ENCODE measurements around the gene PRPF38B.
A peak's percentile ranks its signal among the peaks of the same experiment; 100 is the strongest.

The PRPF38B gene

GRCh38 chr1:108691942-108692723, at the start of gene PRPF38B:
Gene PRPF38B (plus strand): TSS chr1:108692310. CDS start chr1:108692592, 282 bp downstream.
- Histone ChIP-seq H3K27ac (ENCODE audit: low read depth, low read length) (peak within 1 kb of the TSS; percentile 90), H3K9ac (ENCODE audit: low read length) (peak within 1 kb of the TSS; percentile 73), H3K9me3 (ENCODE audit: insufficient read depth, low read length) (no peaks in the 10 kb centered on the region), H3F3A (ENCODE audit: insufficient read depth) (peaks cover 4% of the 10 kb centered on the region; the same call in 1 of the 2 replicates), H2AFZ (ENCODE audit: low read depth, low read length, severe bottlenecking) (peak within 1 kb of the TSS; percentile 68), H3K4me3 (ENCODE audit: insufficient read depth, low read length, poor library complexity, severe bottlenecking) (peak within 1 kb of the TSS; percentile 98), H3K36me3 (ENCODE audit: low read length) (peaks cover 26% of the 10 kb centered on the region), H3K4me2 (ENCODE audit: low read depth, low read length, poor library complexity, severe bottlenecking) (peak within 1 kb of the TSS; percentile 97), H3K9me2 (replicated peaks; ENCODE audit: insufficient read depth, low read length) (no peaks in the 10 kb centered on the region), H4K20me1 (ENCODE audit: low read depth, low read length) (peaks cover 36% of the 10 kb centered on the region), H3K27me3 (ENCODE audit: low read length) (no peaks in the 10 kb centered on the region), H3K79me2 (ENCODE audit: insufficient read depth, low read length) (peaks cover 55% of the 10 kb centered on the region)
- TF ChIP-seq EZH2phosphoT487 (conservative IDR thresholded peaks at IDR 0.05; ENCODE audit: low read length) (no peak), CTCF (IDR thresholded peaks at IDR 0.05; ENCODE audit: insufficient read depth, low read length, poor library complexity, severe bottlenecking) (no peak)

- Histone ChIP-seq H3F3A (ENCODE audit: insufficient read depth) (no peaks in the 10 kb centered on the region), H3K9ac (ENCODE audit: low read length) (no peak overlapping the region)
- TF ChIP-seq CTCF (IDR thresholded peaks at IDR 0.05; ENCODE audit: insufficient read depth, low read length, poor library complexity, severe bottlenecking), result peak; percentile 27
- TF ChIP-seq EZH2phosphoT487 (conservative IDR thresholded peaks at IDR 0.05; ENCODE audit: low read length), result no peak
Measured at GRCh38 chr1:108643492-108644335, 48.4 kb upstream of the PRPF38B start.

GRCh38 chr1:108644984-108645383, 47.1 kb upstream of the PRPF38B start:
- H3K9ac ChIP-seq (ENCODE audit: low read length), result no peak overlapping the region
- H3K27ac ChIP-seq (ENCODE audit: low read depth, low read length), result no peak overlapping the region
- no peak overlapping the region for H3K4me2 ChIP-seq (ENCODE audit: low read depth, low read length, poor library complexity, severe bottlenecking)
- no peaks in the 10 kb centered on the region for H3K9me2 ChIP-seq (replicated peaks; ENCODE audit: insufficient read depth, low read length)
- H3K4me3 ChIP-seq (ENCODE audit: insufficient read depth, low read length, poor library complexity, severe bottlenecking), result no peak overlapping the region
- H3F3A ChIP-seq (ENCODE audit: insufficient read depth), result no peaks in the 10 kb centered on the region
- no peaks in the 10 kb centered on the region for H3K9me3 ChIP-seq (ENCODE audit: insufficient read depth, low read length)
- no peaks in the 10 kb centered on the region for H4K20me1 ChIP-seq (ENCODE audit: low read depth, low read length)
- H3K27me3 ChIP-seq (ENCODE audit: low read length), result no peaks in the 10 kb centered on the region
- no peaks in the 10 kb centered on the region for H3K79me2 ChIP-seq (ENCODE audit: insufficient read depth, low read length)
- H2AFZ ChIP-seq (ENCODE audit: low read depth, low read length, severe bottlenecking), result no peak overlapping the region
- no peaks in the 10 kb centered on the region for H3K36me3 ChIP-seq (ENCODE audit: low read length)
- TF ChIP-seq EZH2phosphoT487 (conservative IDR thresholded peaks at IDR 0.05; ENCODE audit: low read length) (no peak), CTCF (IDR thresholded peaks at IDR 0.05; ENCODE audit: insufficient read depth, low read length, poor library complexity, severe bottlenecking) (no peak)

More at GRCh38 chr1:108643492-108644335, 48.4 kb upstream of the PRPF38B start:
- Histone ChIP-seq H3K27ac (ENCODE audit: low read depth, low read length) (no peak overlapping the region), H4K20me1 (ENCODE audit: low read depth, low read length) (no peaks in the 10 kb centered on the region), H3K4me2 (ENCODE audit: low read depth, low read length, poor library complexity, severe bottlenecking) (no peak overlapping the region), H3K79me2 (ENCODE audit: insufficient read depth, low read length) (no peaks in the 10 kb centered on the region), H3K36me3 (ENCODE audit: low read length) (no peaks in the 10 kb centered on the region), H3K4me3 (ENCODE audit: insufficient read depth, low read length, poor library complexity, severe bottlenecking) (no peak overlapping the region), H3K9me3 (ENCODE audit: insufficient read depth, low read length) (no peaks in the 10 kb centered on the region), H2AFZ (ENCODE audit: low read depth, low read length, severe bottlenecking) (no peak overlapping the region), H3K27me3 (ENCODE audit: low read length) (no peaks in the 10 kb centered on the region), H3K9me2 (replicated peaks; ENCODE audit: insufficient read depth, low read length) (no peaks in the 10 kb centered on the region)

All from SU-DHL-6 (cell line).